Large intestine (tissue), 3 donors: ENCODE results near the gene ZNF605. TPM values are rescaled to one million over a fixed set of nuclear protein-coding genes. Genes with fewer than 3 reads are reported as not detected.
"Not testable (repeated sequence)": the region's sequence is repeated elsewhere in the genome, so short reads cannot be mapped to it uniquely, and the experiment has no call there.

Experiments used
- DNase-seq, 2 donors: peaks; one replicate each; pipeline versions ENCODE4 v3.0.0 to v3.0.0-alpha.2; 2013
- H3K27ac ChIP-seq: one replicate; pipeline ENCODE4 v1.5.1; 2013; ENCODE audit warnings: low read length
- H3K27me3 ChIP-seq: 2 replicates; pipeline ENCODE4 v1.6.1; 2013; ENCODE audit warnings: low read length; ENCODE audit not compliant: control insufficient read depth, insufficient read depth
- H3K36me3 ChIP-seq: 2 replicates; pipeline ENCODE4 v1.6.1; 2013; ENCODE audit warnings: low read length; ENCODE audit not compliant: control insufficient read depth, insufficient read depth
- H3K4me1 ChIP-seq: one replicate; pipeline ENCODE4 v1.6.1; 2013; ENCODE audit warnings: low read length; ENCODE audit not compliant: control insufficient read depth, insufficient read depth
- H3K4me3 ChIP-seq: one replicate; pipeline ENCODE4 v1.5.1; 2013; ENCODE audit warnings: low read length
- H3K9me3 ChIP-seq: one replicate; pipeline ENCODE4 v1.6.1; 2013; ENCODE audit warnings: mild to moderate bottlenecking, low read depth, low read length, moderate library complexity; ENCODE audit not compliant: control insufficient read depth
- WGBS: methylation state at CpG from one replicate; pipeline ENCODE4 v1.1.5; 2013; ENCODE audit warnings: low lambda C conversion rate; ENCODE audit not compliant: insufficient coverage; 5-methylcytosine and 5-hydroxymethylcytosine counted together
- polyA plus RNA-seq: library from polyadenylated mRNA; unstranded; fragments of 120-200 nt; gene quantifications from one replicate; pipeline ENCODE4 v1.2.1, GENCODE V29; 2013

Gene ZNF605
- polyA plus RNA-seq, 1 donor, result 20.0 TPM

- DNase-seq, H3K4me1 ChIP-seq, H3K4me3 ChIP-seq, H3K27me3 ChIP-seq, H3K27ac ChIP-seq: not testable (repeated sequence)
- 100% methylated on average over 1 of the region's 8 CpGs for WGBS
- Histone ChIP-seq H3K36me3 (peaks cover 18% of the 10 kb centered on the region), H3K9me3 (peaks cover 60% of the 10 kb centered on the region)
These were observed 19.2 kb downstream of the ZNF605 start for GRCh38 chr12:132936921-132937320.

GRCh38 chr12:132936163-132936562, 19.9 kb downstream of the ZNF605 start:
- DNase-seq, result no peak
- H3K27me3 ChIP-seq, result no peaks in the 10 kb centered on the region
- H3K9me3 ChIP-seq, result peaks cover 58% of the 10 kb centered on the region
- H3K4me1 ChIP-seq, result no peaks in the 10 kb centered on the region
- peaks cover 17% of the 10 kb centered on the region for H3K36me3 ChIP-seq
- no peak overlapping the region for H3K27ac ChIP-seq
- 89% methylated on average over 2 of the region's 2 CpGs for WGBS
- H3K4me3 ChIP-seq, result no peak overlapping the region

- H3K9me3 ChIP-seq, result peaks cover 63% of the 10 kb centered on the region
- H3K27ac ChIP-seq, result no peak overlapping the region
- no peaks in the 10 kb centered on the region for H3K4me1 ChIP-seq
- no peak for DNase-seq
- no peaks in the 10 kb centered on the region for H3K27me3 ChIP-seq
- H3K4me3 ChIP-seq, result no peak overlapping the region
- peaks cover 32% of the 10 kb centered on the region for H3K36me3 ChIP-seq
- 100% methylated on average over 1 of the region's 6 CpGs for WGBS
These were observed 29.7 kb downstream of the ZNF605 start for GRCh38 chr12:132926415-132926833.

GRCh38 chr12:132925597-132926414, 30.3 kb downstream of the ZNF605 start:
- Histone ChIP-seq H3K4me1 (no peaks in the 10 kb centered on the region), H3K36me3 (peaks cover 28% of the 10 kb centered on the region), H3K27ac (no peak overlapping the region), H3K27me3 (no peaks in the 10 kb centered on the region), H3K4me3 (no peak overlapping the region), H3K9me3 (peaks cover 64% of the 10 kb centered on the region)
- DNase-seq, result no peak
- WGBS, result no CpG with 5 or more reads among the region's 8 CpGs

GRCh38 chr12:132924356-132924755, 31.8 kb downstream of the ZNF605 start:
- no peaks in the 10 kb centered on the region for H3K4me1 ChIP-seq
- DNase-seq, result no peak
- H3K9me3 ChIP-seq, result peaks cover 64% of the 10 kb centered on the region
- no peak overlapping the region for H3K4me3 ChIP-seq
- no CpG with 5 or more reads among the region's 3 CpGs for WGBS
- H3K27me3 ChIP-seq, result no peaks in the 10 kb centered on the region
- no peak overlapping the region for H3K27ac ChIP-seq
- peaks cover 20% of the 10 kb centered on the region for H3K36me3 ChIP-seq

GRCh38 chr12:132923356-132923909, 32.7 kb downstream of the ZNF605 start:
- Histone ChIP-seq H3K27me3 (no peaks in the 10 kb centered on the region), H3K36me3 (peaks cover 14% of the 10 kb centered on the region), H3K27ac (no peak overlapping the region), H3K4me3 (no peak overlapping the region), H3K4me1 (no peaks in the 10 kb centered on the region), H3K9me3 (peaks cover 64% of the 10 kb centered on the region)
- DNase-seq, result no peak
- 50% methylated on average over 1 of the region's 1 CpG for WGBS

- DNase-seq, result no peak
- Histone ChIP-seq H3K9me3 (peaks cover 64% of the 10 kb centered on the region), H3K4me1 (no peaks in the 10 kb centered on the region), H3K27ac (no peak overlapping the region), H3K36me3 (peaks cover 14% of the 10 kb centered on the region), H3K27me3 (no peaks in the 10 kb centered on the region), H3K4me3 (no peak overlapping the region)
- WGBS, result no CpG with 5 or more reads among the region's 4 CpGs
These were observed 33.4 kb downstream of the ZNF605 start for GRCh38 chr12:132922676-132923075.

- no peaks in the 10 kb centered on the region for H3K4me1 ChIP-seq
- no peak overlapping the region for H3K27ac ChIP-seq
- H3K9me3 ChIP-seq, result peaks cover 68% of the 10 kb centered on the region
- H3K27me3 ChIP-seq, result no peaks in the 10 kb centered on the region
- no peak overlapping the region for H3K4me3 ChIP-seq
- peaks cover 12% of the 10 kb centered on the region for H3K36me3 ChIP-seq
- DNase-seq, result no peak
- 77% methylated on average over 5 of the region's 9 CpGs for WGBS
These were observed 34.4 kb downstream of the ZNF605 start for GRCh38 chr12:132921685-132922084.

- Histone ChIP-seq H3K27ac (no peak overlapping the region), H3K27me3 (no peaks in the 10 kb centered on the region), H3K36me3 (no peaks in the 10 kb centered on the region), H3K4me3 (no peak overlapping the region), H3K4me1 (no peaks in the 10 kb centered on the region), H3K9me3 (peaks cover 57% of the 10 kb centered on the region)
- no peak for DNase-seq
- WGBS, result no CpG with 5 or more reads among the region's 6 CpGs
These were observed 37.4 kb downstream of the ZNF605 start for GRCh38 chr12:132918680-132919079.

- WGBS, result no CpG with 5 or more reads among the region's 22 CpGs
- Histone ChIP-seq H3K4me1 (no peaks in the 10 kb centered on the region), H3K4me3 (peak overlapping the region; percentile 65), H3K9me3 (peaks cover 31% of the 10 kb centered on the region), H3K36me3 (no peaks in the 10 kb centered on the region), H3K27me3 (peaks cover 28% of the 10 kb centered on the region), H3K27ac (no peak overlapping the region)
- DNase-seq, result no peak
These were observed 47.1 kb downstream of the ZNF605 start for GRCh38 chr12:132909030-132909368.
